ENCODE data around the gene ABCA4.
A peak's percentile ranks its signal among the peaks of the same experiment; 100 is the strongest.

Gene ABCA4

DNA sequence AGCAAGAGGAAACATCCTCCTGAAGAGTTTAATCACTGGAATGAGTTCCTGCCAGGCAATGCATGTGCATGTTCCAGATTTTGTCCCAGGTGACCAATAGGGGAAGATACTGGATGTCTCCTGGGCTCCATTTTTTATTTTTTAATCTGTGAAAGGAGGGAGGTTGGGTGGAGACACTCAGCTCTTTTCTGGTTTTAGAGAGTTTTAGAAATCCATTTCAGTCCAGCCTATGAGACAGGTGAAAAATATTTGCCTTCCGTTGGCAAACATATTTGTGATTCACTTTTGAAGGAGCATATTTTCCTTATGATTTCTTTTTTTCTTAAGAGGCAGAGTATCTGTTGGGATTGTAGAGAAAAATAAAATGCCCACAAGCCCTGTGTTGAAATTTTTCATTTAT, 70.7 kb downstream of the ABCA4 start:
- no peak for DNase-seq (ENCODE audit: insufficient read length, low spot score)
- FAIRE-seq, result no peak
- no peak for TF ChIP-seq SPI1 (IDR thresholded peaks at IDR 0.05; ENCODE audit: low read depth, low read length)
- no peak for TF ChIP-seq POLR2AphosphoS5 (IDR thresholded peaks at IDR 0.05; ENCODE audit: low read depth, low read length)

DNA sequence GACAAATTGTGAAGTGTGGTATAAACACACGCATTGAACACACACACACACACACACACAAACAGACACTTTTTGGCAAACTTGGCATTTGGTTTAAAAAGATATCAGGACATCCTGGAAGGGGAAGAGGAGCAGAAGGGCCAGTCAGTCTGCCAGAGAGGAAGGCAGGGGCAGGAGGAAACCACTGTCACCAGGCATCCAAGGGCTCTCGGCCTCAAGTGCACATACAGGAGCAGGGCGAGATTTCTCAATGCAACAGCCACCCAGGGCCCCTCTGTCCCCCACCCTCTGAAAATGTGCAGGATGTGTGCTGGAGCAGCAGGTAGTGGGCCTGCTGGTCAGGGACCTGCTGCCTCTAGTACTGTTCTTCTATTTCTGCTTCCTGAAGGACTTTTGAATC, 71.2 kb downstream of the ABCA4 start:
- no peak for FAIRE-seq
- no peak for DNase-seq (ENCODE audit: insufficient read length, low spot score)
- TF ChIP-seq TAF1 (IDR thresholded peaks at IDR 0.05; ENCODE audit: low read depth, low read length) (no peak), POU2F2 (IDR thresholded peaks at IDR 0.05; ENCODE audit: low read depth, low read length) (no peak), PAX5 (IDR thresholded peaks at IDR 0.05; ENCODE audit: insufficient read depth, low read length, severe bottlenecking) (no peak), POLR2AphosphoS5 (IDR thresholded peaks at IDR 0.05; ENCODE audit: low read depth, low read length) (no peak), POLR2A (IDR thresholded peaks at IDR 0.05; ENCODE audit: low read depth, low read length) (no peak), SPI1 (IDR thresholded peaks at IDR 0.05; ENCODE audit: low read depth, low read length) (no peak)

DNA sequence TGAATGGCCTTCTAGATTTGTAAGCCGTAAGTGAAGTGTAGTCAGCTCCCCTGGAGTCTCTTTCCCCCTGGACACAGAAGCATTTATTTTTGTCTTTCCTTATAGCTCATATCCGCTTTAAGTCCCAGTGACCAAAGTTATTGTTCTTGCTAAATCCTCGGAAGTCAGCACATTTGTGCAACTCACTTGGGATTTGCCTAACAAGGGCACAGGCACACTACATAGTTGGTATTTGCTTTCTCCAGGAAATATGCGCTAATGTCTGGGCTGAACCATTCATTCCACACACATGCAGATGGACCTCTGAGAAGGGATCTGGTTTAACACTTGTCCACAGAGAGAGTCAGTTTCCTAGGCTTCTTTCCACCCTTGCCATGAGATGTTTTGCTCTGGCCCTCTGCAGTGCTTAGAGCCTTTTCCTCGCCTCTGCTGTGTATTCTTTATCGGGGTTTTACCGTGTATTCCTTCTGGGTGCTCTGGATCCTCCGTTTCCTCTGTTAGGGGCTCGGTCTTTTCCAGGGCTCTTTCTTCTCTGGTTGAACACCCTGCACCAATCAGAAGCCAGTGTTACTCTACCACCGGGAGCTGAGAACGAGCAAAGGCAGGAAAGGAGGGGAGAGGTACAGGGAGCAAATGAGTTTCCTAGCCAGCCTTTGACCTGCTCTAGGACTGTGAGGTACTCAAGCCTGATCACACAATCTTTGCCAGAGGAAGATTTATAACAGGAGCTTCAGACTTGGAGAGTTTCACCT, 72.4 kb downstream of the ABCA4 start:
- DNase-seq (ENCODE audit: insufficient read length, low spot score), result no peak
- no peak for TF ChIP-seq PAX5 (IDR thresholded peaks at IDR 0.05; ENCODE audit: insufficient read depth, low read length, severe bottlenecking)
- FAIRE-seq, result no peak

DNA sequence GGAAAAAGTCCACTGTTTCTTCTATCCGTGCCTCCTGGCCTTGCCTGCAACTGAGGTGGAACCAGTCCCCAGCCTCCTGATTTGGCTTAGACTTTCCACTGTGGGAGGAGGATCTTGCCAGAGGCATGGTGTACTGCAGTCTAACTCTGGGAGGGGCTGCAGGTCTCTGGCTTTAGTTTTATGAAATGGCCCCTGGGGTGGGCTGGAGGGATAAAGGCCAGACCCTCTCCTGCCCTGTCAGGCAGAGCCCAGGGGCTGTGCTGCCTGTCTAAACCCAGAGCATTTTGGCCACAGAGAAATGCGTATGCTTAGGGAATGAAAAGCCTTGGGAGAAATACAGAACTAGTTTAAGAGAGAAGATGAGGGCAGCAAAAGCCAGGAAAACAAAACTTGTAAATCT, 73.0 kb downstream of the ABCA4 start:
- FAIRE-seq, result no peak
- TF ChIP-seq POLR2A (IDR thresholded peaks at IDR 0.05; ENCODE audit: low read depth, low read length), result no peak
- no peak for TF ChIP-seq POU2F2 (IDR thresholded peaks at IDR 0.05; ENCODE audit: low read depth, low read length)
- no peak for TF ChIP-seq TAF1 (IDR thresholded peaks at IDR 0.05; ENCODE audit: low read depth, low read length)
- no peak for TF ChIP-seq SPI1 (IDR thresholded peaks at IDR 0.05; ENCODE audit: low read depth, low read length)
- no peak for TF ChIP-seq POLR2AphosphoS5 (IDR thresholded peaks at IDR 0.05; ENCODE audit: low read depth, low read length)
- no peak for TF ChIP-seq PAX5 (IDR thresholded peaks at IDR 0.05; ENCODE audit: insufficient read depth, low read length, severe bottlenecking)

DNA sequence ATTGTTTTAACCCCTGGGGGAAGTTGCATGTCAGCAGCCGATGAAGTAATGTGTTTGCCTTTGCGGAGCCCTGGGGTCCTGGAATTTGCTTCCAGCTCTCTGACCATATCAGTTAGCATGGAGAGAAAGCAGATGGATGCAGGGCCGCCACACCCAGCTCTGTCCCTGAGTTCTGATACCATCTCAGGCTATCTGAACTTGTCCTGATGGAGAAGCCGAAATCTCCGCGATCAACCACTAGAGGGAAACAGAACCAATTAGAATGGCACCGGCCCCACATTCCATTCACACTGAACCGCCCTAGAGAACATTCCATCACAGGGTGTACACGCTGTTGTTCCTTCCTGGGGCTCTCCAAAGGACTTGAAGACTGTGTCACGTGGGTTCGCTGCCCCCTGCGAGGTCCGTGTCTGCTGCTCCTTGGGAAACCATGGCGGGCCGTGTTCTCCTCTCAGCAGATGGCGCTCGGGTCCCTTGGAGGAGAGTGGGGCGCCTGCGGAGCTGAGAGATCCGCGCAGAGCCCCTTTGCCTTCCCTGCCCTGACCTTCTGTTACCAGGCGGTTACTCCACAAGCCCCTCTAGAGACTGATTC, 75.4 kb downstream of the ABCA4 start:
- FAIRE-seq (peak; percentile 52), DNase-seq (ENCODE audit: insufficient read length, low spot score) (peak; percentile 30)
- no peak for TF ChIP-seq SPI1 (IDR thresholded peaks at IDR 0.05; ENCODE audit: low read depth, low read length)
- TF ChIP-seq TAF1 (IDR thresholded peaks at IDR 0.05; ENCODE audit: low read depth, low read length), result no peak
- no peak for TF ChIP-seq PAX5 (IDR thresholded peaks at IDR 0.05; ENCODE audit: insufficient read depth, low read length, severe bottlenecking)
- TF ChIP-seq POLR2A (IDR thresholded peaks at IDR 0.05; ENCODE audit: low read depth, low read length), result no peak
- TF ChIP-seq POLR2AphosphoS5 (IDR thresholded peaks at IDR 0.05; ENCODE audit: low read depth, low read length), result no peak
- TF ChIP-seq POU2F2 (IDR thresholded peaks at IDR 0.05; ENCODE audit: low read depth, low read length), result no peak

More for the DNA sequence above, 73.0 kb downstream of the ABCA4 start:
- DNase-seq (ENCODE audit: insufficient read length, low spot score), result no peak

DNA sequence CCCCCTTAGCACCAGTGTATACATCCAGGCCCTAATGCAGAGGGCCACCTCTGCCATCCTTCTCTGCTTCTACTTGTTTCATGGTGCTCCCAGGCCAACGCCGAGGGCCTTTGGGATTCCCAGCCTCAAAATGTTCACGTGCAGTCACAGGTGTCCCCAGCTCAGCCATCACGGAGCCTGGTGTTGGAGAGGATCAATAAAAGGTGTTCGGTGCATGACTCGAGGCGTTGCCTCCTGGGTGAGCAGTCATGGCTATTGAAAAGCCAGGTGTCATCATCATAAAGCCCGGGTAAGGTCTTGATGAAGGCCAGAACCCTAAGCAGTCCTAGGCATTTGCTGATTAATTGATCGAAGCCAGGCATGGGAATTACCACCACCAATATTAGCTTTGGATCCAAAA, 76.1 kb downstream of the ABCA4 start:
- TF ChIP-seq TAF1 (IDR thresholded peaks at IDR 0.05; ENCODE audit: low read depth, low read length) (no peak), POU2F2 (IDR thresholded peaks at IDR 0.05; ENCODE audit: low read depth, low read length) (no peak), POLR2AphosphoS5 (IDR thresholded peaks at IDR 0.05; ENCODE audit: low read depth, low read length) (no peak), POLR2A (IDR thresholded peaks at IDR 0.05; ENCODE audit: low read depth, low read length) (no peak), PAX5 (IDR thresholded peaks at IDR 0.05; ENCODE audit: insufficient read depth, low read length, severe bottlenecking) (no peak), SPI1 (IDR thresholded peaks at IDR 0.05; ENCODE audit: low read depth, low read length) (no peak)
- no peak for FAIRE-seq
- DNase-seq (ENCODE audit: insufficient read length, low spot score), result no peak

DNA sequence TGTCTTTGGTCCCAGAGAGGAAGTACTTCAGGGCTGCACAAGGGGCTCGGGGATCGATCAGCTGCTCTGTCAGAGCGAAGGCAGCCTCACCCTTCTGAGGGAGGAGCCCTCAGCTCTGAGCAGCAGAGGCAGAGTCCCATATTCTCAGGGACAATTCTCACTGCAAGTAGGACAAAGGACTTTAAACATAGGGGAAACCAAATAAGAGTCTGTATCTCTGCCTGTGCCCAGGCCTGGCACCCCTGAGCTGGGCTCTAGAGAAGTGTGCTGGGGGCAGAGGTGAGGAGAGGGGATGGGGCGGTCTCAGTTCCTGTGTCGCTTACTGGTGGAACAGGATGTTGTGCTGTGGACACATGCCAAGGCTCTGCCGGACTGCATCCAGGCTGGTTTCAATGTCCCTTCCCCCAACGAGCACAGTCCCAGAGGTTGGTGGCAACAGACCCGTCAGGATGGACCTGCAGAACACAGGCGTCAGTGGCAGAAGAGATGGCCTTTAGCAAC, 76.6 kb downstream of the ABCA4 start:
- no peak for TF ChIP-seq POLR2AphosphoS5 (IDR thresholded peaks at IDR 0.05; ENCODE audit: low read depth, low read length)
- no peak for TF ChIP-seq POU2F2 (IDR thresholded peaks at IDR 0.05; ENCODE audit: low read depth, low read length)
- TF ChIP-seq TAF1 (IDR thresholded peaks at IDR 0.05; ENCODE audit: low read depth, low read length), result no peak
- TF ChIP-seq PAX5 (IDR thresholded peaks at IDR 0.05; ENCODE audit: insufficient read depth, low read length, severe bottlenecking), result no peak
- no peak for TF ChIP-seq POLR2A (IDR thresholded peaks at IDR 0.05; ENCODE audit: low read depth, low read length)
- 0 out of 2 replicates have a peak, but pooled peaks have one; percentile 7 for TF ChIP-seq SPI1 (IDR thresholded peaks at IDR 0.05; ENCODE audit: low read depth, low read length)
- FAIRE-seq (no peak), DNase-seq (ENCODE audit: insufficient read length, low spot score) (no peak)

DNA sequence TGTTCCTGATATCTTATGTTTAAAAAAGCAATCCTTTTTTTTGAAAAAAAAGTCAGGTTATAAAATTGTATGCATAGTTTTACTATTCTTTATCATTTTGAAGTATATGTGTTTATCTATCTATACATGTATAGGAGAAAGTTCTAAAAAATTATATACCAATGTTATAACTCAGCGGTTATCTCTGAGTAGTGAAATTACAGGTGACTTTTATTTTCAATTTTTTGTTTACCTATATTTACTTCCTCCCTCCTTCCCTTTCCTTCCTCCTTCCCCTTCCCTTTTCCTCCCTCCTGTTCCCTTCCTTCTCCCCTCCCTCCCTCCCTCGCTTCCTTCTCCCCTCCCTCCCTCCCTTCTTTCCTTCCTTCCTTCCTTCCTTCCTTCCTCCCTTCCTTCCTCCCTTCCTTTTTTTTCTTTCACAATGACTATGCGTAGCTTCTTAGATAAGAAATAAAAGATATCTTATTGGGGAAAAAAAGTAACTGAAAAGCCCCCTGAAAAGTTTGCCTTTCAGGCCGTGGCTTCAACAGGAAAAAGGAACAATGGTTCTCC, 77.1 kb downstream of the ABCA4 start:
- TF ChIP-seq PAX5 (IDR thresholded peaks at IDR 0.05; ENCODE audit: insufficient read depth, low read length, severe bottlenecking) (no peak), POLR2A (IDR thresholded peaks at IDR 0.05; ENCODE audit: low read depth, low read length) (no peak), TAF1 (IDR thresholded peaks at IDR 0.05; ENCODE audit: low read depth, low read length) (no peak), POLR2AphosphoS5 (IDR thresholded peaks at IDR 0.05; ENCODE audit: low read depth, low read length) (no peak), SPI1 (IDR thresholded peaks at IDR 0.05; ENCODE audit: low read depth, low read length) (no peak), POU2F2 (IDR thresholded peaks at IDR 0.05; ENCODE audit: low read depth, low read length) (no peak)
- FAIRE-seq (no peak), DNase-seq (ENCODE audit: insufficient read length, low spot score) (no peak)

DNA sequence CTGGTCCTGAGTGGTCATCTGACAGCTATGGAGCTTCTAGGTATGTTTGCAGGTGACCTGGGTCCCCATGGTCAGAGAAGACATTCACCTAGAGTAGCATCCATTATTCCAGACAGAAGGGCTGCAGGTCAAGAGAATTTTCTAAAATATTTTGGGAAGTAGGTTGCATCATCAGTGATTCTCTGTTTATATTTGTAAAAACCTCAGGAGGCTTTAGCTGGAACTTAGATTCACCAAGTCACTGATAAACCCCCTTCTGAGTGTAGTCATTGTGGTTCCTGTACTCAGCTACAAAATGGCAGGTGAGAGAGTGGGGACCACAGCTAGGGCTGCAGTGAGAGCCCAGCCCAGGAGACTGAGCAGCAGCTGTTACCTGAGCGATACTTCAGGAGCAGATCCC, 78.6 kb downstream of the ABCA4 start:
- TF ChIP-seq POLR2AphosphoS5 (IDR thresholded peaks at IDR 0.05; ENCODE audit: low read depth, low read length) (no peak), POLR2A (IDR thresholded peaks at IDR 0.05; ENCODE audit: low read depth, low read length) (no peak), PAX5 (IDR thresholded peaks at IDR 0.05; ENCODE audit: insufficient read depth, low read length, severe bottlenecking) (no peak), POU2F2 (IDR thresholded peaks at IDR 0.05; ENCODE audit: low read depth, low read length) (no peak), SPI1 (IDR thresholded peaks at IDR 0.05; ENCODE audit: low read depth, low read length) (no peak), TAF1 (IDR thresholded peaks at IDR 0.05; ENCODE audit: low read depth, low read length) (no peak)
- FAIRE-seq (no peak), DNase-seq (ENCODE audit: insufficient read length, low spot score) (no peak)

Measured in GM12891 (cell line).